Keratinocyte (primary cell): Measurements from ENCODE around the gene DDX46. TPM values are rescaled to one million over a fixed set of nuclear protein-coding genes. Genes with fewer than 3 reads are reported as not detected.

Experiments
- DNase-seq: peaks from one replicate; pipeline ENCODE4 v3.0.0-alpha.2; 2011; ENCODE audit warnings: low read depth, missing footprints, low spot score
- FAIRE-seq: peaks from 2 replicates; lab custom pipeline; 2011; peaks lifted over from hg19 to GRCh38; lab: Jason Lieb, UNC
- H2AFZ ChIP-seq: 2 replicates; pipeline ENCODE4 v1.6.0; 2012; ENCODE audit warnings: low read length, control low read depth, inconsistent platforms; ENCODE audit not compliant: control insufficient read depth
- H3K27ac ChIP-seq: 2 replicates; pipeline ENCODE4 v1.5.1; 2011; ENCODE audit warnings: low read length; ENCODE audit not compliant: control insufficient read depth, insufficient read depth
- H3K27me3 ChIP-seq: 3 replicates; pipeline ENCODE4 v1.6.0; 2011; ENCODE audit warnings: low read length; ENCODE audit not compliant: control insufficient read depth, insufficient read depth; ENCODE audit errors: extremely low read depth
- H3K36me3 ChIP-seq, 2 experiments: 2 replicates in 1 of 2; 3 replicates in 1 of 2; pipeline ENCODE4 v1.5.1; 2011; ENCODE audit warnings: low read length in 2 of 2, mild to moderate bottlenecking in 1 of 2; ENCODE audit not compliant: control insufficient read depth in 2 of 2, insufficient read depth in 2 of 2; ENCODE audit errors: extremely low read depth in 1 of 2
- H3K4me1 ChIP-seq: 3 replicates; pipeline ENCODE4 v1.5.1; 2011; ENCODE audit warnings: low read length; ENCODE audit not compliant: control insufficient read depth, insufficient read depth; ENCODE audit errors: extremely low read depth
- H3K4me2 ChIP-seq: 3 replicates; pipeline ENCODE4 v1.6.0; 2011; ENCODE audit warnings: low read depth, low read length; ENCODE audit not compliant: control insufficient read depth, insufficient read depth; ENCODE audit errors: extremely low read depth
- H3K4me3 ChIP-seq, 3 experiments: fragments of 200-600 bp in 1 of 3; sonication (generic) in 1 of 3; 2 replicates in 2 of 3; 3 replicates in 1 of 3; pipeline ENCODE4 v1.5.1; 2011 to 2016; ENCODE audit warnings: low read length in 3 of 3, mild to moderate bottlenecking in 3 of 3, control low read depth in 2 of 3, inconsistent platforms in 1 of 3, low read depth in 1 of 3, mixed read lengths in 1 of 3, mixed run types in 1 of 3, moderate library complexity in 1 of 3; ENCODE audit not compliant: control insufficient read depth in 2 of 3, insufficient read depth in 2 of 3; ENCODE audit errors: extremely low read depth in 1 of 3
- H3K79me2 ChIP-seq: 2 replicates; pipeline ENCODE4 v1.6.0; 2012; ENCODE audit warnings: low read length; ENCODE audit not compliant: control insufficient read depth, insufficient read depth
- H3K9ac ChIP-seq: 3 replicates; pipeline ENCODE4 v1.6.0; 2011; ENCODE audit warnings: low read length; ENCODE audit not compliant: control insufficient read depth, insufficient read depth; ENCODE audit errors: extremely low read depth
- H3K9me1 ChIP-seq: 3 replicates; pipeline ENCODE4 v1.6.0; 2011; ENCODE audit warnings: low read length; ENCODE audit not compliant: control insufficient read depth, insufficient read depth; ENCODE audit errors: extremely low read depth
- H3K9me3 ChIP-seq: 2 replicates; pipeline ENCODE4 v1.5.1; 2012; ENCODE audit warnings: low read depth, low read length; ENCODE audit not compliant: control insufficient read depth
- H4K20me1 ChIP-seq: 3 replicates; pipeline ENCODE4 v1.6.0; 2011; ENCODE audit warnings: low read length; ENCODE audit not compliant: control insufficient read depth, insufficient read depth; ENCODE audit errors: extremely low read depth
- CTCF ChIP-seq, 3 experiments: IDR thresholded peaks in 1 of 3; conservative IDR thresholded peaks in 1 of 3; optimal IDR thresholded peaks in 1 of 3; 2 replicates in 2 of 3; 3 replicates in 1 of 3; pipeline versions ENCODE3 to v1.5.1; 2011; ENCODE audit warnings: low read length in 3 of 3, mild to moderate bottlenecking in 3 of 3, moderate library complexity in 2 of 3, control low read depth in 1 of 3, inconsistent platforms in 1 of 3; ENCODE audit not compliant: insufficient read depth in 2 of 3; ENCODE audit errors: extremely low read depth in 1 of 3
- EZH2 ChIP-seq: IDR thresholded peaks from one replicate; pipeline ENCODE4 v1.6.1; 2012; ENCODE audit warnings: inconsistent platforms, mild to moderate bottlenecking, low read length, moderate library complexity
- dilution Hi-C: fragments of 300-500 bp; cut with MboI; formaldehyde crosslinking; loops from one replicate; pipeline ENCODE4 v1.7.0; 2020; ENCODE audit warnings: low sequenced_read_pairs; ENCODE audit not compliant: extremely low pct_ligation_motif_present
- polyA plus RNA-seq, 5 experiments: library from polyadenylated mRNA; depleted of rRNA in 3 of 5; stranded (reverse) in 3 of 5; stranded (forward) in 1 of 5; unstranded in 1 of 5; fragments of >200 nt; gene quantifications; 1 replicate in 1 of 5; 2 replicates in 3 of 5; 3 replicates in 1 of 5; pipeline versions ENCODE4 v1.2.1 to v1.2.3, GENCODE V29; 2011 to 2012; ENCODE audit warnings: missing spikeins in 2 of 5, low read depth in 1 of 5, low replicate concordance in 1 of 5

Gene DDX46
- polyA plus RNA-seq, 1 donor (not counting 4 experiments of a cell fraction or from before 2014, with no cell fraction given): 39.0 TPM

GRCh38 chr5:134793111-134793510, 34.5 kb downstream of the DDX46 start:
- no peak overlapping the region for H3K4me2 ChIP-seq
- H4K20me1 ChIP-seq: no peaks in the 10 kb centered on the region
- H3K9me3 ChIP-seq: no peaks in the 10 kb centered on the region
- H3K4me1 ChIP-seq: no peaks in the 10 kb centered on the region
- no peaks in the 10 kb centered on the region for H3K79me2 ChIP-seq
- no peak for DNase-seq
- FAIRE-seq: no peak
- H3K27ac ChIP-seq: no peak overlapping the region
- TF ChIP-seq CTCF (optimal IDR thresholded peaks at IDR 0.05 in 1 of 3, IDR thresholded peaks at IDR 0.05 in 1 of 3, conservative IDR thresholded peaks at IDR 0.05 in 1 of 3; ENCODE audit: extremely low read depth in 1 of 3, insufficient read depth in 2 of 3, low read length in 3 of 3) (no peak), EZH2 (no peak)
- no peak overlapping the region for H3K4me3 ChIP-seq
- no peak overlapping the region for H2AFZ ChIP-seq
- no peaks in the 10 kb centered on the region for H3K27me3 ChIP-seq
- H3K36me3 ChIP-seq: peaks cover 9 to 16% of the 10 kb centered on the region in 2 experiments
- dilution Hi-C loops: no loop called here
- H3K9me1 ChIP-seq: no peaks in the 10 kb centered on the region
- H3K9ac ChIP-seq: no peak overlapping the region

GRCh38 chr5:134794082-134794481, 35.5 kb downstream of the DDX46 start:
- no peaks in the 10 kb centered on the region for H3K27me3 ChIP-seq
- DNase-seq (no peak), FAIRE-seq (peak; percentile 52)
- H3K4me1 ChIP-seq: no peaks in the 10 kb centered on the region
- H4K20me1 ChIP-seq: no peaks in the 10 kb centered on the region
- no peaks in the 10 kb centered on the region for H3K79me2 ChIP-seq
- H3K9me1 ChIP-seq: no peaks in the 10 kb centered on the region
- H3K36me3 ChIP-seq: peaks cover 10 to 16% of the 10 kb centered on the region in 2 experiments
- H3K4me2 ChIP-seq: no peak overlapping the region
- dilution Hi-C loops: no loop called here
- H3K4me3 ChIP-seq: no peak overlapping the region
- TF ChIP-seq EZH2 (no peak), CTCF (optimal IDR thresholded peaks at IDR 0.05 in 1 of 3, IDR thresholded peaks at IDR 0.05 in 1 of 3, conservative IDR thresholded peaks at IDR 0.05 in 1 of 3; ENCODE audit: extremely low read depth in 1 of 3, insufficient read depth in 2 of 3, low read length in 3 of 3) (no peak)
- no peak overlapping the region for H2AFZ ChIP-seq
- H3K27ac ChIP-seq: no peak overlapping the region
- no peak overlapping the region for H3K9ac ChIP-seq
- H3K9me3 ChIP-seq: no peaks in the 10 kb centered on the region
